Muscle layer of duodenum (tissue), 2 donors: ENCODE results near the gene CNPPD1.

ENCODE experiments used
- H3K27ac ChIP-seq: one replicate; pipeline ENCODE4 v1.7.0; 2013; ENCODE audit warnings: mild to moderate bottlenecking, low read length
- H3K27me3 ChIP-seq: one replicate; pipeline ENCODE4 v1.7.0; 2013; ENCODE audit warnings: low read depth, mild to moderate bottlenecking, control low read depth, low read length
- H3K36me3 ChIP-seq, 2 donors: one replicate each; pipeline ENCODE4 v1.7.0; 2013; ENCODE audit warnings: low read length in 2 of 2, control low read depth in 1 of 2, mild to moderate bottlenecking in 1 of 2; ENCODE audit not compliant: insufficient read depth in 2 of 2, control insufficient read depth in 1 of 2
- H3K4me1 ChIP-seq, 2 donors: one replicate each; pipeline ENCODE4 v1.7.0; 2013; ENCODE audit warnings: low read length in 2 of 2, mild to moderate bottlenecking in 2 of 2, control low read depth in 1 of 2, moderate library complexity in 1 of 2; ENCODE audit not compliant: insufficient read depth in 2 of 2, control insufficient read depth in 1 of 2
- H3K4me3 ChIP-seq, 2 donors: one replicate each; pipeline ENCODE4 v1.7.0; 2013; ENCODE audit warnings: low read length in 2 of 2, low read depth in 1 of 2, mild to moderate bottlenecking in 1 of 2
- H3K9me3 ChIP-seq, 2 donors: one replicate each; pipeline ENCODE4 v1.7.0; 2013; ENCODE audit warnings: low read length in 2 of 2, control low read depth in 1 of 2, mild to moderate bottlenecking in 1 of 2; ENCODE audit not compliant: control insufficient read depth in 1 of 2
- donor health status: healthy.

Gene CNPPD1

DNA sequence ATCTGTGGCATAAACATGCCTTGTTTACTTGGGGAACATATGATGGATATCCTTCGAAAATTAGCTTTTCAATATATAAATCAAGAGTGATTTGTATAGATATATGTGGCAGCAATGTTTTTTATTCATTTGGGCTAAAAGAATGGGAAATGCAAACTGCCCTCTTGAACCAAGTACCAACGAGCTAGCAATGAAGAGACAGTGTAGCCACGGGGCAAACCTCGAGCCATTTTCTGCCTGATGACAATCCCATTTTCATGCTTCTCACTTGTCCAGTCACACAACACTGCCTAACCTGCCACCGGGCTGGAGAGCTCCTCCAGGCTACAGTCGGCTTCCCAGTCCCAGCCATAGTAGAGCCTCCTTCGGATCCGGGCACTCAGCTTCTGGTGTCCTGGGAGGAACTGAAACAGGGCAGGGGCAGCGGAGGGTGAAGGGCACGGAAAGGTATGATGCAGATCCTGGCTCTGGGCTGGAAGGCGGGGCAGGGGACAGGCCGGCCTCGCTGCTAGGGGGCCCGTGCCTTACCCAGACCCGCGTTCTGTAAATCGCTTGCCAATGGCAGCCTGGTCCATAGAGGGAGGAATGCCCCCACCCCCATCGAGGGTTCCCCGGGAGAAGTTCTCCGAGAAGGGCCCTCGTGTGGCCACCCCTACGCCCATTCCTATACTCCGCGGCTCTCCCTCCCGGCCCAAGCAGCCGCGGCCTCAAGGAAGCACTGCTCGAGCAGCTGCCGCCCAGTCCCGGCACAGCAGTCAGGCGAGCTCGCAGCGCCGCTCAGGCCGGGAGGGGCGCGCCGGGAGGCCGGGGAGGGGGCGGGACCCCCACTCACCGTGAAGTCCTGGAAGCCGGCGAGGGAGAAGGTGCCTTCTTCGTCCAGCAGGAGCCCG lies 552 bp downstream of the CNPPD1 start:
- peaks cover 19 to 35% of the 10 kb centered on the region in 2 donors for H3K4me1 ChIP-seq
- no peaks in the 10 kb centered on the region for H3K9me3 ChIP-seq
- peaks cover 42 to 45% of the 10 kb centered on the region in 2 donors for H3K36me3 ChIP-seq
- H3K27me3 ChIP-seq = no peaks in the 10 kb centered on the region
- peak overlapping the region; percentile 88 to 89 for H3K4me3 ChIP-seq
- peak overlapping the region; percentile 100 for H3K27ac ChIP-seq

DNA sequence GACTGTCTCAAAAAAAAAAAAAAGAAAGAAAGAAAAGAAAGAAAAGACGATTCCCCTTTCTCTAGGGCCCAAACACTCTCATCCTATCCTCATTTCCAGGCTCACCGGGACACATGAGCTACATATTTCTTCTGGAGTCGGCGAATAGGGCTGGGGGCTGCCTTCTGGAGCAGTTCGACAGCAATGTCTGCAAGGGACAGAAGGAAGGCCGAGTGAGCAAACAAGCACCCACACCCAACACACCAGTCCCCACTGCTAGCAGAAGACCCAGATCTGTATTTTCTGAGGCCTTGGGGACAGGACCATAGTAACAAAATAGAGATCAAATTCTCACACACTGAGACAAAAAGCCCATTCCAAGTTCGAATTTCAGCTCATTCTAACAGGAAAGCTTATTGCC lies 1.2 kb downstream of the CNPPD1 start:
- H3K36me3 ChIP-seq = peaks cover 35 to 38% of the 10 kb centered on the region in 2 donors
- peak overlapping the region; percentile 100 for H3K27ac ChIP-seq
- no peaks in the 10 kb centered on the region for H3K27me3 ChIP-seq
- H3K4me1 ChIP-seq = peaks cover 19 to 40% of the 10 kb centered on the region in 2 donors
- peak overlapping the region; percentile 88 to 89 for H3K4me3 ChIP-seq
- no peaks in the 10 kb centered on the region for H3K9me3 ChIP-seq

DNA sequence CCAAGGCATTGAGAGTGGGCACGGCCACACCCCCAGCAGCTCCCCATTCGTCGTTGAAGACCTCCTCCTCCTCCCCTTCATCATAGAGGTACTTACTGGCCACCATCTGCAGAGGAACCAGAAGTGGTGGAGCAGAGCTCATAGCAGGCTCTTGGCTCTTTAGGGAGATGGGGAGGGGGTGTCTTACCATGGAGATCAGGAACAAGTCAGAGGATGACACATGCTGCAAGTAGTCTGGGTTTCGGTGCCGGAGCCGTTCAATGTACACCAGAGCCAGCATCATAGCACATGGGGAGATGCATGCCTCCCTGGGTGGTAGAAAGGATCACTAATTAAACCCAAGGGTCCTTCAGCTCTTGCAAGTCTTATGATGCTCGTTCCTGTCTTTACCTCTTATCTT lies 1.9 kb downstream of the CNPPD1 start:
- H3K36me3 ChIP-seq = peaks cover 31 to 33% of the 10 kb centered on the region in 2 donors
- H3K27ac ChIP-seq = no peak overlapping the region
- H3K9me3 ChIP-seq = no peaks in the 10 kb centered on the region
- peaks cover 19 to 37% of the 10 kb centered on the region in 2 donors for H3K4me1 ChIP-seq
- no peak overlapping the region for H3K4me3 ChIP-seq
- no peaks in the 10 kb centered on the region for H3K27me3 ChIP-seq

DNA sequence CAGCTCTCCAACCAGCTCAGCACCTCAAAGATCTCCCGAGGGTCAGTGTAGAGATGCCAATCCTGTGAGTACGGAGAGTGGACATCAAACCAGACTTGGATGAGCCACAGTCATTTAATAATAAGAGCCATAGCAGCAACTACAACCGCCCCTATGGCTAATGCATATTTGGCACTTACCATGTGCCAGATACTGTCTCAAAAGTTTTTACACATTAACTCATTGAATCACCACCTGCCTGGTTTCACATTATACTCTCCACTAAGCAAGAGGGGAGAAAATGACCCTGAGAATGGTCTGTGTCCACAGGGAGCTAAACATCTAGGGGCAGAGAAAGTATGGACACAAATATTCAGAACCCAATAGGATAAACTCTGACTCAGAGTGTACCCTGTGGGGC lies 2.6 kb downstream of the CNPPD1 start:
- Histone ChIP-seq H3K36me3 (peaks cover 27 to 33% of the 10 kb centered on the region in 2 donors), H3K27me3 (no peaks in the 10 kb centered on the region), H3K27ac (no peak overlapping the region), H3K4me1 (peaks cover 13 to 31% of the 10 kb centered on the region in 2 donors), H3K4me3 (no peak overlapping the region), H3K9me3 (no peaks in the 10 kb centered on the region)

DNA sequence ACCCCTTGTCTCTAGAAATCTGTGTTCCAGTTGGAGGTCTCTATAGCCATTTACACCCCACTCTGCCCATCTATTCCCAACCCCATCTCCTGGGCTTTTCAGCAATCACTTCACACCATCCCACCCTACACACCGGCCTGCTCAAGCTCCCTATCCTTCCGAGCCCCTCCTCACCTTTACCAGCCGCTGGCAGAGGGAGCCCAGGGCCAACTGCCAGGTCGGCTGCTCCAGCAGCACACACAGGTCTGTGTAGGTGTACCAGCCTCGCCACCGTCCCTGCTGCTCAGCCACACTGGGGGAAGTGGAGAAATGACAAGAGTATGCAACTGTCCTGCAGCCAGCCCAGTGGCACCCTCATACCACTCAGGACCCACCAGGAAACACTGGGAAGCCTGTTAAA lies 3.5 kb downstream of the CNPPD1 start:
- Histone ChIP-seq H3K4me3 (no peak overlapping the region), H3K36me3 (peaks cover 27 to 33% of the 10 kb centered on the region in 2 donors), H3K4me1 (peaks cover 7 to 24% of the 10 kb centered on the region in 2 donors), H3K9me3 (no peaks in the 10 kb centered on the region), H3K27me3 (no peaks in the 10 kb centered on the region), H3K27ac (no peak overlapping the region)

DNA sequence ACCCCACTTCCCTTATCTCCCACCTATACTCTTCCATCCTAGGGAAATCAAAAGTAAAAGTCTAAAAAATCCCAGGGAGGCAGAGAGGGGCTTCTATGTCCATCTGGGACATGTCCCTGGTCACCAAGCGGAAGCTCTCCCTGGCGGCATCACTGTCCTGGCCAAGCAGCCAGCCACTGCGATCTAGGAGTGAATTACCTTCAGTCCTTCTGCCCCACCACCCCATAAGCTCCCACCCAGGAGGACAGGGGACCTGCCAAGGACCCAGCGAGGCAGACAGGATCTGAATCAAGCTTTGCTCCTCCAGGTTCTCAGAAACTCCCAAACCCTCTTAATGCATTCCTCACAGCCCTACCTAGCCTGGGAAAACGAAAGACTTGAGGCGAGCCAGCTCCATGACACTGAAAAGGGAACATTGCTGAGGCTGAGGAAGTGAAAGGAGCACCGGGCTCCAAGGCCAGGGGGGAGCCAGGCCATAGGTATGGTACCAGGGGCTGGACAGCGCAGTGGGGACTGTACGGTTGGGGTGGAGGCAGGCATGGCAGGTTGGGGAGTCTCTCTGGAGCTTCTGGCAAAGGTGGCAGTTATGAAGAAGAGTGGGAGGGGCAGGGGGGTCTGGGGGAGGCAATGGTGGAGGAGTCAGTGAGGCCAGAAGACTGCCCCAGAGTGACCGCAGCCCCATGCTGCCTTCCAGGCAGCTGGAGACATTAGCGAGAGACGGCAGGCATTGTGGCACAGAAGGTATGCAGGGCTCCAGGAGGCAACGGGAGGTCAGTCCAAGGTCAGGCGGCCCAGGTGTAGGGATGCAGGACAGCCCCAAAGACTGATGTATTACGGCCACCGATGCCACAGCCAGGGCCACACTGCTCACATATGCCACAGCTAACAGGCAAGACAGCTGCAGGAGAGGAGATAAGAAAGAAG lies 4.2 kb downstream of the CNPPD1 start:
- Histone ChIP-seq H3K27ac (peak overlapping the region; percentile 62), H3K36me3 (peaks cover 27 to 33% of the 10 kb centered on the region in 2 donors), H3K4me1 (peaks cover 7 to 24% of the 10 kb centered on the region in 2 donors), H3K27me3 (no peaks in the 10 kb centered on the region), H3K9me3 (no peaks in the 10 kb centered on the region), H3K4me3 (no peak overlapping the region)

DNA sequence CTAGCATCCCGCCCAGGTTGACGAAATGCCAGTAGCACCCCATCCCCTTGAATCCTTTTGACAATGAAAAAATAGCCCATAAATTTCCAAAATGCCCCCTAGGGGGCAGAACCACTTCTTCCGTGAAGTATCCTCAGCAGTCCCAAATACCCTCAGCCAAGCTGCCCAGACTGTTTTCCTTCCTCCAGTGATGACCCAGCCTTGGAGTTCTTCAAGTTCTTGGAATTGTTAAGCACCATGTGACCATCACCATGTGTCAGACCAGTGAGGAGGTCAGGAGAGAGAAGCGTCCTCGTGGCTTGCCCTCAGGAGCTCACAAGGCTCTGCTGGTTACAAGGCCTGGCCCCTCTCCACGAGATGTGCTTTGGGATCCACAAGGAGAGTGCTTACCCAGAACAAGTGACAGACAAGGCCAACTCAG lies 5.5 kb downstream of the CNPPD1 start:
- peaks cover 7 to 24% of the 10 kb centered on the region in 2 donors for H3K4me1 ChIP-seq
- H3K36me3 ChIP-seq = peaks cover 27 to 33% of the 10 kb centered on the region in 2 donors

DNA sequence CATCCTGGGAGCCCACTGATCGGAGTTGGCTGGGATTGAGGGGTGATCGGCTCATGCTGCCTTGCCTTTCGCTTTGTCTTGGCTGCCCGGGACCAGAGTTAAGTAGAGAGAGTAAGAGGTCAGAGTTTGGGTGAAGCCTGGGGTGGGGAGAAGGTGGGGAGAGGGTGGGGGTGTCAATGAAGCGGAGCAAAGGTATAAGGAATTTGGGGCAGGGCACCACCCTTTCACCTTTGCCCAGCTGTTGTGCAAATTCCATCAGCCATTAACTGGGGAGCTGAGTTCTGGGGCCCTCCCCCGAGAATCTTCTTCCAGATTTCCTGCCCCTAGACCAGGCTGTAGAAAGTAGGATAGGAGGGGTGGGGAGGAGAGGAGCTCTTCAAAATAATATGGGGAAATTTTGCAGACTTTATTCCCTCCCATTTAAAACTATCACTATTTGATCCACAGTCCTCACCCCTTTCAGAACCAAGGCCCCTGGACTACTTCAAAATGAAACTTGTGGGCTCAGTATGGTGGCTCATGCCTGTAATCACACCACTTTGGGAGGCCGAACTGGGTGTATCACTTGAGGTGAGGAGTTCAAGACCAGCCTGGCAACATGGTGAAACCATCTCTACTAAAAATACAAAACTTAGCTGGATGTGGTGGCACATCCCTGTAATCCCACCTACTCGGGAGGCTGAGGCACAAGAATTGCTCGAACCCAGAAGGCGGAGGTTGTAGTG lies 6.6 kb downstream of the CNPPD1 start, which contains the start of gene SLC23A3:
TSS of gene SLC23A3 (minus strand) at position 100 of the 725 bp plus-strand sequence. CDS start at position 55, 45 bp downstream.
- Histone ChIP-seq H3K4me1 (peaks cover 0 to 14% of the 10 kb centered on the region in 2 donors), H3K4me3 (no peak within 1 kb of the TSS), H3K9me3 (no peaks in the 10 kb centered on the region), H3K27ac (no peak within 1 kb of the TSS), H3K27me3 (no peaks in the 10 kb centered on the region), H3K36me3 (peaks cover 27 to 33% of the 10 kb centered on the region in 2 donors)

More for the DNA sequence above, 5.5 kb downstream of the CNPPD1 start:
- Histone ChIP-seq H3K27me3 (no peaks in the 10 kb centered on the region), H3K4me3 (no peak overlapping the region), H3K27ac (peak overlapping the region; percentile 62), H3K9me3 (no peaks in the 10 kb centered on the region)

DNA sequence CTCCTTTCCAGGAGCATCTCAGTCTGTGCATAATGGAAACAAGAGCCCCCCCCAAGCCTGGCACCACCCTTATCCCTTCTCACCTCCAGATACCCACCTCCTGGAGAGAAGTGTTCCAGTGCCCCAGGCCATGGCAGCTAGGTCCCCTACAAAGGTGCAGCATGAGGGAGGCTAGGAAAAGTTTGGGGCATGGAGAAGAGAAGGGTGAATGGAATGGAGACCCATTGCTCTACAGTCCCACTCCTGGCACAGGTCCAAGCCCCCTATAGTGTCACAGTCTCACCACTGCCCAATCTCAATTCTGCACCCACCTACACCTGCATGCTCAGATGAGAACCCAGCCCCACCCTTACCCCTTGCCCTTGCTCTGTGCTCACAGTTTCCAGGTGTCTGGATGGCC lies 7.8 kb downstream of the CNPPD1 start:
- Histone ChIP-seq H3K4me1 (peaks cover 0 to 8% of the 10 kb centered on the region in 2 donors), H3K36me3 (peaks cover 15 to 21% of the 10 kb centered on the region in 2 donors), H3K27ac (no peak overlapping the region), H3K4me3 (no peak overlapping the region), H3K27me3 (no peaks in the 10 kb centered on the region), H3K9me3 (no peaks in the 10 kb centered on the region)

DNA sequence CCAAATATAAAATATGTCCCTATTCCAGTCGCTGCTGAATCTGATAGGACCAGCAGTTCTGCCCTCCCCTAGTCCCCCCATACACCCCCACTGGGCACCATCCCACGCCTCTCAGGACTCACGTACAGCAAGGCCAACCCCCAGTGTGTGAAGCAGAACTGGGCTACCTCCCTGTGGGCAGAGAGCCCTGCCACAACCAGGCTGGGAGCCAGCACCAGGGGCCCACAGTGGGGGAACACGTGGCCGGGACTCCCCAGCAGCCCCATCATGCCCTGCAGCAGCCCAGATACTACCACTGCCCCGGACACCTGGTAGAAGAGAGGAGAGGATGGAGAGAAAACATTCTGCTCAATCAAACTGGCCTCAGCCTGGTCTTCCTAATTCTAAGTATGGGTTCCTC lies 8.2 kb downstream of the CNPPD1 start:
- Histone ChIP-seq H3K27ac (no peak overlapping the region), H3K4me3 (no peak overlapping the region), H3K9me3 (no peaks in the 10 kb centered on the region), H3K36me3 (peaks cover 12 to 18% of the 10 kb centered on the region in 2 donors), H3K4me1 (peaks cover 0 to 8% of the 10 kb centered on the region in 2 donors), H3K27me3 (no peaks in the 10 kb centered on the region)
